ENCODE measurements around the gene GORAB.

The GORAB gene, protein sequence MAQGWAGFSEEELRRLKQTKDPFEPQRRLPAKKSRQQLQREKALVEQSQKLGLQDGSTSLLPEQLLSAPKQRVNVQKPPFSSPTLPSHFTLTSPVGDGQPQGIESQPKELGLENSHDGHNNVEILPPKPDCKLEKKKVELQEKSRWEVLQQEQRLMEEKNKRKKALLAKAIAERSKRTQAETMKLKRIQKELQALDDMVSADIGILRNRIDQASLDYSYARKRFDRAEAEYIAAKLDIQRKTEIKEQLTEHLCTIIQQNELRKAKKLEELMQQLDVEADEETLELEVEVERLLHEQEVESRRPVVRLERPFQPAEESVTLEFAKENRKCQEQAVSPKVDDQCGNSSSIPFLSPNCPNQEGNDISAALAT

DNA sequence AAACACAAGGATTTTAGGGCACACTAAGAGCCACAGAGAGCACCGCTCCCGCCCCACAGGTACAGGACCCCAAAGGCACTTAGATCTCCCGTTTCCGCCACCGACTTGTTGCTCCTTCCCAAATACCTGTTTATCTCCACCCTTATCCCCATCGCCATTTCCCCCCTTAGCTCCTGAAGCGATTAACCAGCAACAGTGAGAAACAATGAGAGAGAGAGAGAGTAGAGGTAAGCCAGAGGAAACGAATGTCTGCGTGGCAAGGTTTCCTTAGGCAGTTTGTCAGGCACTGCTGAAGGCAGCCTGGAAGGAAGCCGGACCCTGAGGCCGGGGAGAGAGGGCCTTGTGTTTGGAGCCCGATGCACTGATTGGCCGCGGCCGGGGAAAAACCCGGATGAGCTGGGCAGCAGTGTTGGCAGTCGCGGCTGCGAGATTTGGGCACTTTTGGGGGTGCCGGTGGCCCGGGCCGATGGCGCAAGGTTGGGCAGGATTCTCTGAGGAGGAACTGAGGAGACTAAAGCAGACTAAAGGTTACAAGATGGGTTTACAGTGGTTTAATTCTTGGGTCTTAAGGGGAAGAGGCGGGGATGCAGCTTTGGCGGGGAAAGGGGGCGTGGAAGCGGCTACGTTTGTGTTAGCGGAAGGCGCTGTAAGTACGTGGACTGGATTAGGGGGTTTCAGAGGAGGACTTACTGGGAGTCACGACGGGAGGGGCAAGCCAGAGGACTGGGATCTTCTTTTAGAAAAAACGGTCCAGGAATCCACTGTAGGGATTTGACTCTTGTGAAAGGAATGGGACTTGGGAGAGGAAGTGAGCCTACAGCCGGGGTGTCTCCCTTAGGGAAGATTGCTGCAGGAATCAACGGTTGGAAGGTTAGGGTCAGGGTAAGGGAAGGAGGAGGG, at the start of gene GORAB:
Gene GORAB (plus strand): TSS at position 409 of the 900 bp plus-strand sequence. CDS start 58 bp downstream, at position 467.
- DNase-seq (ENCODE audit: low read depth), result peak; percentile 98

DNA sequence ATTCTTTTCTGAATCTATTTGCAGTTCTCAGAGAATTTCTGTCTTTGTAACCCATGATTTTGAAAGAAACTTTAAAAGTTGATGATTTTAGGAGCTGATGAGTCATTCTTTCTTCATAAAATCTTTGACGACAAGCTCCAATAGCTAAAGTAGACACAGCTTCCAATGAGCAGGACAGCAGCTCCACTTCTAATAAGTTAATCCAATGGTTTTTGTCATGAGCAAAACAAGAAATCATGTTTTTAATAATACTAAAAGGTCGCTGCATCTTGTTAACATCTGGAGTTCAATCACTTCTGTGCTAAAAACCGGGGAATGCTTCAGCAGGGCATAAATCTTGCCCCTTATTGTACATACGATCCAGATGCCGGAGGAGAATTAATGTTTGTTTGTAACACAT, 48.9 kb upstream of the GORAB start:
- peak; percentile 57 for DNase-seq (ENCODE audit: low read depth)

DNA sequence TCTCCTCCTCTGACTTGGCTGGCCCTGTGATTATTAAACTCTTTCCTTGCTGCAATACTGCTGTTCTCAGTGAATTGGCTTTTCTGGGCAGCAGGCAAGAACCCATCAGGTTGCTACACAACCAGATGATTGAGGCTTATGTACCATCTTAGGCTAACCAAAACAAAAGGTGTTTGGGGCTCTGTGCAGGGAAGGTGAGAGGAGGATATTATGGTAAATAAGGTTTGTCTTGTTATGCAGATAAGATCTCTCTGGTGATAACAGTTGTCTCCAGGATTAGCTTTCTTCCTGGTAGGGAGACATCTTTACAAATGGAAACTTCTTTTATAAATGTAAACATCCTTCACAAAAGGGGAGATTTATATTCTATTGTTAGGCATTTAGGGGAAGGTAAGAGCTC, 44.5 kb upstream of the GORAB start:
- DNase-seq (ENCODE audit: low read depth), result no peak

DNA sequence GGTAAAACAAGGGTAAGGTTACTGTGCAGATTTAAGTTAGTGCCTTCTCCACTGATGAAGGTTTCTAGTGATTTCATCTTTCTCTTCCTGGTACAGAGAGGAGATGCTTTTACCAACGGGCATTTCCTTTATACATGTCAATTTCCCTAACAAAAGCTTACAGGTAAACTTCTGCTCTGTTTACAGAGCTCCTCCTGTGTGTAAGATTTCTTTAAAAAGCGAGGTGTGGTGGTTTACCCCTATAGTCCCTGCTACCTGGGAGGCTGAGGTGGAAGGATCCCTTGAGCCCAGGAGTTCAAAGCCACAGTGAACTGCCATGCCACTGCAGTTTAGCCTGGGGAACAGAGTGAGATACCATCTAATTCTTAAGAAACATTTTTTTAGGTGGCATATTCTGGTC, 40.7 kb upstream of the GORAB start:
- DNase-seq (ENCODE audit: low read depth), result no peak

DNA sequence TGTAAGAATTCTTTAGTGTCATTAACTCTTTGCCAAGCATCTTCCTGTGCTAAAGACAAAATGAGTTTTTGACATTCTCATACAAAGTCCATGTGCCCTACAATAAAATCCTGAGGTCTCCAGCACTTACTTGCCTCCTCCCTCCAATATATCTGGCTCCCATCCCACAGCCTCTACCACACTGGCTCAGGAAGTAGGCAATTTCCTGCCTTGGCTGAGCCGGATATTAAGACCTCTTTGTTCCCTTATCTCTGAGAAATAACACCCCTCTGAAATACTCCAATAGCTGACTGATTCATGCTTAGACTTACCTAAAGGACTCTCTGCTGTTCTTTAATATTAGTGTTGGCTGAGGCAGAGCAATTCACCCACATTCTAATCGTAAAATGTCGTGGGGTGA, 37.6 kb upstream of the GORAB start:
- DNase-seq (ENCODE audit: low read depth), result no peak

DNA sequence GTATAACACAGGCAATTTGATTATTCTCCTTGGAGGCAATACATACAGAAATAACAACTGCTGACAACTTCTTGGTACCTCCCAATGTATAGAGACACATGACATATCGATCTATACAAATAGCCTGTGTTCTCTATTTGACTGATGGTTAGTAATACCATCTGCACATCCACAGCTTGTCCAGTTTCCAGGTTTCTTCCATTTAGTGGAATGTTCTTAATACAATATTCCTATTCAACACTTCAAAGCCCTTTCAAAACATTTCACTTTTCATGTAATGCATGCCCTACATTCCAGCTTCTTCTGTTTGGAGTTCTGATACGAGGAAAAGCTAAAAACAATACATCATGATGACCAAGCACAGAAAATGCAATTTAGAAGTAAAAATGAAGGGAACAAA, 37.0 kb upstream of the GORAB start:
- no peak for DNase-seq (ENCODE audit: low read depth)

DNA sequence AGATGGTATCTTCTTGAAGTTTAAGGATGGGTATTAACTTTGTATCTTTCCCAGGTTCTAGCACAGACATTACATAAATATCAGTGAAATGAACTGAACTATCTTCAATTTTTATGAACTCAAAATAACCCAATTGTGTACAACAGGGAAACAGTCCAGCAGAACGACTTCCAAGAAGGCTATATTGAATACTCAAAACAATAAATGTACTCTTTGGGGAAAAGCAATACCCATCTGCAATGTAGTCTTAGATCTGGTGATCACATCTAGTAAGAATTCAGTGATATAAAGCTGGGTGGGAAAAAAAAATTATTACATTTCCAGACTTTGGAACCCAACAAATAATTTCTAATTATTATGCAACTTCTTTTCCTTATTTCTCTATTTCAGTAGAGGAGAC, 33.1 kb upstream of the GORAB start:
- no peak for DNase-seq (ENCODE audit: low read depth)

DNA sequence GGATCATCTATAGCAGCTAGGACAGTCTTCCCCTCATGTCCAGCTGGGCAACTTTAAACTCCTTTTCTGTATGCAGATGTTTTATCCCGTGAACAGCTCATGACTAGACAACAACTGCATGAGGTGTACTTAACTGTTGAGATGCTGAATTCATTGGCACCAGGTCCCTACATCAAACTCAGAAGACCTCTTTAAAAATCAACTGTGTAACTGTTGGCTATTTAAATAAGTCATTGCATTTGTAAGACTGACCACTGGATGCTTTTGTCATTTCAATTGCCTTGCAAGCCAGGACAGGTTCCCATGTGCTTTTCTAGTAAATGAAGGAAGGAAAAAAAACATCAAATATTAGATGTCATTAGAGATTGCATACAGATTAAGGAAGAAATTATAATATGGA, 28.3 kb upstream of the GORAB start:
- no peak for DNase-seq (ENCODE audit: low read depth)

DNA sequence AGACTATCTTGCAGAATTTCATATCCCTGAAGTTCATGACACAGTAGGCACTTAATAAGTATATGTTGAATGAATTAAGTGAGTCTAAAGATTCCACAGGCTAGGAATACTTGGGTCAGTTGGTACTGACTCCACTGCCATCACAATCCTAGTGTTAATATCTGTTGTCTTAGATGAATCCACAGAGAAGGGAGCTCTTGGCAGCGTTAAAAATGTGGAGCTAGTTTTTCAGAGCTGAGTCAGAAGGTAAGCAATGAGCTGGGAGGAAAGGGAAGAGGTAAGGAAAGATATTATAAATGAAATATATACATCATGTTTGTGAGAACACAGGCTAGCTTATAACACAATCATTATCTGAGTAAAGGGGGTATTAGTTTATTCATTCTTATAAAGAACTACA, 21.8 kb upstream of the GORAB start:
- DNase-seq (ENCODE audit: low read depth), result no peak

DNA sequence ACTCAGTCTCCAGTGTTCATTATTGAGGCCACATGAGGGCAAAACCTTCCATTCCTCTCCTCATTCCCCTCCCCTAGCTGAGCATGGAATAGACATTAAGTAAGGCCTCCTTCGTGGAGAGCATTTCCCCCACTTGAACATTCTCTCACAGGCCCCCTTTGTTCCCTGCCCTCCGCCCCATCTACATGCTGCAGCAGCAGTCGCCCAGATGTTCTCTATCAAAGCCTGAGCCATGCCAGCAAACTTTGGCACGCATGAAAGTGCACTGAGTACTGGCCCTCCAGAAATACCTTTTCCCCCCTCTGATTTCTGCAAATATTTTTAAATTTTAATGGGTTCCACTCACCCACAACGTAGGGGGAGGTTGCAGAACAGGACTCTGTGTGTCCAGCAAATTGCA, 20.9 kb upstream of the GORAB start:
- peak; percentile 34 for DNase-seq (ENCODE audit: low read depth)

DNA sequence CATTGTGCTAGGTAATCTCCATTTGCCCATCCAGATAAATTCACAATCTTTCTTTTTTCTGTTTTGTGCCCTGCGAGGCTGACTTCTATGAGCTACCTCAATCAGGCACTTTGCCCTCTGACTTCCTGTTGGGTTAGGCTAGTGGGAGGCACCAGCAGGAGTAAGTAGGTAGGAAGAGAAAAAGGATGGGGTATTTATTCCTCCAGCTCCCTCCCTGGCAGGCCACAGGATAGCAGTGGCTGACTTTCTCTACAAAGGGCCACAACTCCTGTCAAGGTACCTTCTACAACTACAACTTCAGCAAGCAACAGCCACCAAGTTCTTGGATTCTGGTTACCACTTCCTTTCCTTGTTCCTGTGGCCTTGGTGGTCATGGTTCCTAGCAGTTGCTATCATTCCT, 18.8 kb upstream of the GORAB start:
- DNase-seq (ENCODE audit: low read depth), result no peak

DNA sequence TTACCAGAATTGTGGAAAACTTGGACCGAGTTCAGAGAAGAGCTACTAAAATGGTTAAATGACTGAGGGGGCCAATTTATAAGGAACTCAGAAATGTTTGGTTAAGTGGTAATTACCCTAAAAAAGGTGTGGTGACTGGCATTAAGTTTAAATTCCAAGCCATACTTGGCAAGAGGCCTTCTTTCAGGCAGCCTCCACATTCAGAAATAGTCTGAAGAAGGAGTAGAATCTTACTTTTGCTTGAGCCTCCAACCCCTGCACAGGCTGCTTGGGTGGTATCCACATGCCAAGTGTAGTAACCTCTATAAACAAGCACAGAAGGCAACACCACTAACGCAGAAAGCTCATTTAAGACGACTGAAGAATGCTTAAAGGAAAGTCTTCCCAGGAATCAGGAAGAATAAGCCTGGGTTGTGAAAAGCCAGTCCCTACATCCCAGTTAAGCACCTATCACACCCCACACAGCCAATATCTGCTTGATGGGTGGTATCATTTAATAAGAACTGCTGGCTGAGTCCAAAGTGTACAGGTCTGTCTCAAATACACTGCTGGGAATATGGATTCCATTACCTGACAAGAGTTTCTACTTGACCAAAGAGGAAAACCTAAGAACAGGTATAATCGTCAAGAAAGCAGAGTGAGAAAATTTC, 13.7 kb upstream of the GORAB start:
- no peak for DNase-seq (ENCODE audit: low read depth)

DNA sequence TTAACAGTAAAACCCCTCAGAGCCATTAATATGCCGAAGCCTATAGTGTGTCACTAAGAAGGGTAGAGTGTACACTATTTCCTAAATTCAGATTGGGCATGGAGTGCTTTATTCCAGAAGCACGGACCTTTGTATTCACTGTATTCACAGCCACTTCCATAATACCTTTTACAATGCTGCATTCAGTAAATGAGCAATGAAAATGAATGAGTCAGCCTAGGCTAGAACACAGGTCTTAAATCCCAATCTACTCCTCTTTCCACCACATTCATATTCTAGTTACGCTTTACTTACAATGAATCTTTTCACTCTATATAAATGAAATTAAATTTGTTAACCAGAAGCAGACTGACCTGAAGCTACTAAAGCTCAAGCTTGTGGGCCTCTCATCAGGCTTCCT, 13.0 kb upstream of the GORAB start:
- no peak for DNase-seq (ENCODE audit: low read depth)

DNA sequence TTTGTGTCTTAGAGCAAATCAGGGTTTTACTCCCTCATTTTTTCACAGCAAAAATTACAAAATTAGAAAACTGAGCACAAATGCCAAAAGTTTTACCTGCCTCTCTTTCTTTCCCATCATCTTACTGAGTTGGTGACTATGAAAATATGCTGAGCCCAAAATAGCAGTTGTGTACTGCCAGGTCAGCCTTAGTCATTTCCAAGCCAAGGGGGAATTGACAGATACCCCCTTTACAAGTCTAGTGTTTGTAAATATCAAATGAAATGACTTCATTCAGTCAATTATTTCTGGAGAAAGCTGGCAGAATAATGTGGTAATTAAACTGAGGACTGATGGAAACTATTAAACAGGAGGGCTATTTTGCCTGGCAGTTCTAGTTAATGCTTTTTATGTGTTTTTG, 11.4 kb upstream of the GORAB start:
- no peak for DNase-seq (ENCODE audit: low read depth)

DNA sequence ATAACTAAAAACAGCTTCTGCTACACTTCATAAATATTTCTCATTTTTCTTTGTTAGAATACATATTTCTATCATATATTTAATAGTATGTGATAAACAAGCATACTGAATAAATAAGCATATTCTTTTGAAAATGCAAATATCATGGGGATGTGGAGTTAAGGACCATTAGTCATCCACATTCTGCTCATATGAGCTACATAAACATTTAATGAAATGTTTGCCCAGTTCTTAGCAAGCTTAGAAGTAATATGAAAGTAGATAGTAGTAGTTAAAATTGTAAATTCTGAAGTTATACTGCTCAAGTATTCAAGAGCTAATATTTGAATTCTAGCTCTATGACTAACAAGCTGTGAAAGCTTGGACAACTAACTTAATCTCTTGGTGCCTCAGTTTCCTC, 10.1 kb upstream of the GORAB start:
- DNase-seq (ENCODE audit: low read depth), result peak; percentile 26

DNA sequence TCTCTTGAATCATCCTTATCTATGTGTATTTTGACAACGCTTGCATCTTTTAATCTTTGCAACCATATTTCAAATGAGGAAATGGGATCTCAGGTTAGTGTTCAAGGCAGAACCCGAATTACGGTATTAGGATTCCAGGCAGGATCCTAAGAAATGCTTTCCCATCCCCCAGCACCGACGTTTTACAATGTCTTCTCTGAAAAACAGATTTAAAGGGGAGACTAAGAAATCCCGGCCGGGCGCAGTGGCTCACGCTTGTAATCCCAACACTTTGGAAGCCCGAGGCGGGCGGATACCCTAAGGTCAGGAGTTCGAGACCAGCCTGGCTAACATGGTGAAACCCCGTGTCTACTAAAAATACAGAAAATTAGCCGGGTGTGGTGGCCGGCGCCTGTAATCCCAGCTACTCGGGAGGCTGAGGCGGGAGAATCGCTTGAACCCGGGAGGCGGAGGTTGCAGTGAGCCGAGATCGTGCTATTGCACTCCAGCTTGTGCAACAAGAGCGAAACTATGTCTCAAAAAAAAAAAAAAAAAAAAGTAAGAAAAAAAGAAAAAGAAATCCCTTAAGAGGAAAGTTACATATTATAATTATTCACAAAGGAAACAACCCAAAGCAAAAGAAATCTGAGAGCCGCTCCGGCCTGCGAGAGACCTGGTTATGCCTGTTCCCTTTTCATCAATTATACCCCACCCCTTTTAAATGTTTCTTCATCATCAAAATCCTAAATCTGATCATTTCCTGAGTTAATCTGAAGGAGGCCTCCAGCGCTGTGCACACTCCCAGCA, 801 bp upstream of the GORAB start:
- peak; percentile 59 for DNase-seq (ENCODE audit: low read depth)

DNA sequence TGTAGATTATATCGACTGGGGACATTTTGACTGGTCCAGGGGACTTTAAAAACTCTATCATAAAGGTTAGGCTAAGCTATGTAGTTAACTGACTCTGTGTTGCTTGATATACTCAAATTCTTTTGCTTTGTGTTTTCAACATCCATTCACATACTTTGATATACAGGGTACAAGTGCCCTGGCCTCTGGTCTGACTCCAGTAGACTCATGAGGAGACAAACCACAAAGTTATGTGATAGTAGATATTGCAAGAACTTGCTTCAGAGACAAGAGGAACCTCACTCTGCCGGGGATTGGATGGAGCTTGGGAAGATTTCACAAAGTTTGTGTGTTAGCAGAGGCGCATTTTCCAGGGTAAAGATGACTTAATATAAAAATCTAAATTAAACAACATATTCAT, 1.3 kb downstream of the GORAB start:
- peak; percentile 89 for DNase-seq (ENCODE audit: low read depth)

DNA sequence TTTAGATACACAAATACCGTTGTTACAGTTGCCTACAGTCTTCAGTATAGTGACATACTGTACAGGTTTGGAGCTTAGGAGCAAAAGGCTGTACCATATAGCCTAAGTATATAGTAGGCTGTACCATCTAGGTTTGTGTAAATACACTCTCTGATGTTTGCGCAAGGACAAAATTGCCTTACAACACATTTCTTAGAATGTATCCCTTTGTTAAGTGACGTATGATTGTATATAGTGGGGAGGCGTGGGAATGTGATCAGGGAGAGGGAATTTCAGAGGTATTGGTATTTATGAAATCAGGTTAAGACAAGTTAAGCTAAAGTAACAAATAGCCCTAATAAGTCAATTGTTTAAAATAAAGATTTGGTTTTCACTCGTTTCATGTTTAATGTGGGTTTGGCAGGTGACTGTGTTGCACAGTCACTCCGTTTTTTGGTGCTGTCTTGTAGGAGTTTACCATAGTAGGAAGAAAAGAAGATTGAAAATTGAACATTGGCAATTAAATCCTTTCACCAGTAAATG, 2.7 kb downstream of the GORAB start:
- no peak for DNase-seq (ENCODE audit: low read depth)

DNA sequence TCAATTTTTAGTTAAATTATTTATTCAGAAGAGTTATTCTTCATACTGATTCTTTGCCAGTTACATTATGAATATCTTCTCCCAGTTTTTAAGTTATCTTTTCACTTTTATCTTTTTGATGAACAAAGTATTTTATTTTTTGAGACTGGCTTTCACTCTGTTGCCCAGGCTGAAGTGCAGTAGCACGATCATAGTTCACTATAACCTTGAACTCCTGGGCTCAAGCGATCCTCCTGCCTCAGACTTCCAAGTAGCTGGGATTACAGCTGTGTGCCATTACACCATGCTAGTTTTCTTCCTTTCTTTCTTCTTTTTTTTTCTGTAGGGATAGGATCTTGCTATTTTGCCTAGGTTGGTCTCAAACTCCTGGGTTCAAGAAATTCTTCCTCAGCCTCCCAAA, 3.5 kb downstream of the GORAB start:
- no peak for DNase-seq (ENCODE audit: low read depth)

DNA sequence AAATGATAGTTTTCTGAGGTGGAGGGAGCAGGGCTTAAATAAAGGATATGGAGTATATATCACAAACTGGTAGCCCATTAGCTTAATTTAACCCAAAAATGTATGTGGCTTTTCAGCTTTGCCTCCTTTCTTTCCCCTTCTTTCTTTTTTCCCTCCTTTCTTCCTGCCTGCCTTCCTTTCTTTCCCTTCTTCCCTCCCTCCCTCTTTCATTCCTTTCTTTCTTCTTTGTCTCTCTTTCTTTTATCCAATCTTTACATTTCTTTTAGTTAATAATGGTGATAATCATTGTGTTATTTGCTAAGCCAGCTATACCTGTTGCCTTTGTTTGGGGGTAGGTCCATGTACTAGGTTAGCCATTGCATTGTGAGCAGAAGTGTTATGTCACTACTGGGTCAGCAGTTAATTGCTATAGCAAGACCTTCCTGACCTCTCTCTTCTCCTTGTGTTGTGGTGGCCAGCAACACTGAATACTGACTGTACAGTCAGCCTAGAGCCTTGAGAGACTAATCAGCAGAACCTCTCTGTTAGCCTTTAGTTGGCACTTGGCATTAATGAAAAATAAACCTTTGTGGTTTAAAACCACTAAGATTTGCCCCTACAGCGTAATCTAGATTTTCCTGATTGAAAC, 5.1 kb downstream of the GORAB start:
- no peak for DNase-seq (ENCODE audit: low read depth)

DNA sequence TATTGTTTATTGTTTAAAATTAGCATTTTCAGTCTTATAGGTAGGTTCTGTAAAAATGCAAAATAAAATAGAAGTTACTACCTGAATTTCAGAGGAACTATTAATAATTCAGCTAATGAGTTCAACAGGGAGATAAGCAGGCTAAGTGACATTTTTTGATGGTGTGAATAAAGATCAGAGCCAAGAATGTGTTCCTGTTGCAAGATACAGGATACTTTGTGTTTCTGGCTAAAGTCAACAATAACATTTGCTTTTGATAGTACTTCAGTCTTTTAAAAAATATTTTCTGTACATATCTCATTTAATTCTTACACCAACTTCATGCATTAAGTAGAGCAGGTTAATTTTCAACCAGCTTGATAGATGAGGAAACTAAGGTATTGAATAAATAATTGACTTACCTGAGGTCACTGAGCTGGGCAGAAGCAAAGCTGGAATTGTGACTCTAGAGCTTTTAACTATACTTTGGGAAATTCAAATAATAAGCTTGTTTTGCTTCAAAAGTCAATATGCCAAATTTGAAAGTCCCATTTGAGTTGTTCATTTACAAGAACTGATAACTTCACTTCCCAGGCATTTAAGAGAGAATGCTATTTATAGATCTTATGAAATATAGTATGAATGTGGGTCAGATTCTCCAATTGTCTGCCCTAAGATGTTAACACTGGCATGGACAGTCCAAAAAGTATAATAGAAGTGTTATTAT, 6.0 kb downstream of the GORAB start:
- DNase-seq (ENCODE audit: low read depth), result peak; percentile 72
